Astrocyte (in vitro differentiated cells and primary cell): ENCODE results near the gene YPEL5.

ENCODE experiments used
- EZH2 ChIP-seq: IDR thresholded peaks from 2 replicates; pipeline ENCODE4 v1.6.1; 2012; ENCODE audit warnings: mild to moderate bottlenecking, low read length, inconsistent platforms; ENCODE audit not compliant: insufficient read depth
- TF ChIP-seq, protein P1 (sequence below): IDR thresholded peaks from 2 replicates; pipeline ENCODE4 v1.5.1; 2011; ENCODE audit warnings: low read depth, mild to moderate bottlenecking, inconsistent platforms, low read length, moderate library complexity; ENCODE audit not compliant: insufficient read depth

DNA sequence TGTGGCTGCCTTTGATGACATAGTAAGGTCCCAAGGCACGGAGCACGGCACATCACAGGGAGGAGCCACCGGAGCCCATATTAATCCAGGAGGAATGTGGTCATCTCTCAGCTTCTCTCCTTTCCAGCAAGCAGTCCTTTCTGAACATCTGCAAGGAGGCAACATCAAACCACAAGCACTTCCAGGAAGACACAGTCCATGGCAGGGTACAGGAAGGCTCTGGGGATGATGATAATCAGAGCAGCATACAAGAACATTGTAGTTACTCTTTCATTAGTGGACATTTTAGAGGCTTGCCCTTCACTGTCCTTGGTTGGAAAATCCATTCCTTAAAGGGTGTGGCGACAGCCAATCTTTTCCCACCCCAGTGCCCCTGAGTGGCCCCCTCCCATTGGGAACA is 31.1 kb downstream of the YPEL5 start:
- TF ChIP-seq, protein P1, sequence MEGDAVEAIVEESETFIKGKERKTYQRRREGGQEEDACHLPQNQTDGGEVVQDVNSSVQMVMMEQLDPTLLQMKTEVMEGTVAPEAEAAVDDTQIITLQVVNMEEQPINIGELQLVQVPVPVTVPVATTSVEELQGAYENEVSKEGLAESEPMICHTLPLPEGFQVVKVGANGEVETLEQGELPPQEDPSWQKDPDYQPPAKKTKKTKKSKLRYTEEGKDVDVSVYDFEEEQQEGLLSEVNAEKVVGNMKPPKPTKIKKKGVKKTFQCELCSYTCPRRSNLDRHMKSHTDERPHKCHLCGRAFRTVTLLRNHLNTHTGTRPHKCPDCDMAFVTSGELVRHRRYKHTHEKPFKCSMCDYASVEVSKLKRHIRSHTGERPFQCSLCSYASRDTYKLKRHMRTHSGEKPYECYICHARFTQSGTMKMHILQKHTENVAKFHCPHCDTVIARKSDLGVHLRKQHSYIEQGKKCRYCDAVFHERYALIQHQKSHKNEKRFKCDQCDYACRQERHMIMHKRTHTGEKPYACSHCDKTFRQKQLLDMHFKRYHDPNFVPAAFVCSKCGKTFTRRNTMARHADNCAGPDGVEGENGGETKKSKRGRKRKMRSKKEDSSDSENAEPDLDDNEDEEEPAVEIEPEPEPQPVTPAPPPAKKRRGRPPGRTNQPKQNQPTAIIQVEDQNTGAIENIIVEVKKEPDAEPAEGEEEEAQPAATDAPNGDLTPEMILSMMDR, result no peak
- TF ChIP-seq EZH2, result no peak
